Mononuclear cell (primary cell): ENCODE results near the gene ZIC4. TPM values are rescaled to one million over a fixed set of nuclear protein-coding genes. Genes with fewer than 3 reads are reported as not detected.

Experiments used
- H3K27me3 ChIP-seq: 2 replicates; pipeline ENCODE4 v1.6.0; 2011; ENCODE audit warnings: low read length, control low read depth; ENCODE audit not compliant: insufficient read depth
- H3K4me1 ChIP-seq: 2 replicates; pipeline ENCODE4 v1.5.1; 2011; ENCODE audit warnings: mild to moderate bottlenecking, low read length, control low read depth; ENCODE audit not compliant: insufficient read depth
- H3K4me3 ChIP-seq: 2 replicates; pipeline ENCODE4 v1.5.1; 2011; ENCODE audit warnings: mild to moderate bottlenecking, low read length, moderate library complexity
- H3K9me3 ChIP-seq: 2 replicates; pipeline ENCODE4 v1.5.1; 2011; ENCODE audit warnings: low read depth, mild to moderate bottlenecking, control low read depth, low read length
- total RNA-seq: library from RNA; depleted of rRNA; stranded (reverse); fragments of >200 nt; gene quantifications from one replicate; pipeline ENCODE4 v1.2.3, GENCODE V29; 2012

ZIC4 gene
- total RNA-seq, 1 donor: not detected

- H3K9me3 ChIP-seq: no peaks in the 10 kb centered on the region
- peaks cover 26% of the 10 kb centered on the region for H3K27me3 ChIP-seq
- H3K4me1 ChIP-seq: no peaks in the 10 kb centered on the region
- no peak overlapping the region for H3K4me3 ChIP-seq
Measured at GRCh38 chr3:147348976-147349375, 57.4 kb downstream of the ZIC4 start.

- Histone ChIP-seq H3K4me1 (no peaks in the 10 kb centered on the region), H3K9me3 (no peaks in the 10 kb centered on the region), H3K27me3 (no peaks in the 10 kb centered on the region), H3K4me3 (no peak overlapping the region)
Measured at GRCh38 chr3:147343926-147344325, 62.4 kb downstream of the ZIC4 start.

GRCh38 chr3:147341727-147342126 lies 64.6 kb downstream of the ZIC4 start:
- no peaks in the 10 kb centered on the region for H3K27me3 ChIP-seq
- H3K4me3 ChIP-seq: no peak overlapping the region
- no peaks in the 10 kb centered on the region for H3K9me3 ChIP-seq
- H3K4me1 ChIP-seq: no peaks in the 10 kb centered on the region

DNA sequence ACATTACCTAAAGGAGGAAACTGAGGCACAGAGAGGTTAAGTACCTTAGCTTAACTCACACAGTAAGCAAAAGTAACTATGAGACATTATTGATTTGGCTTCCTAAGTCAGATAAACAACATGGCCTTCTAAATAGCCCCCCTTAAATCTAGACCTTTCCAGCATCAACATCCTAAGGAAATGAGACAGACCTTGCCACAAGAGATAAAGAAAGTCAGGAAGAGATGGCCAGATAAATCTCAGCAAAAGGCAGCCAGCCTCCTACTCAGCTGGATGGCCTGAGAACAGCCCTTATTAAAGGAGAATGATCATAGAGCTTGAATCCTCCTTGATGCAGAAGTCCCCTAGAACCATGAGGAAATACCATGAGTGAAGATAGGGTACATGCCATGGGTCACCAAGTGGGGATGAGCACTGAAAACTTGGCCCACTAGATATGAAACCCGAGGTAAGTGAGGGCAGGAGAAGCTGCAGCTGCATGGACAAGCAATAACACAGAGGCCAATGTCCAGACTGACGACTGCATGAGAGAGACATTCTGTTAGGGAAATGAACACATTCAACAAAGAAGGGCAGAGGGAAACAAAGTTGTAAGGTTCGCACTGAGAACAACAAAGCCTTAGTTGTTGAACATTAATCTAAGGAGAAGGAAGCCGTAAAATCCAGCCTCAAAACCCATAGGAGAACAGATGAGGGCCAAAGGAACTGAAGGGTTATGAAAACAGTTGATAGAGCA lies 69.6 kb downstream of the ZIC4 start:
- Histone ChIP-seq H3K4me1 (no peaks in the 10 kb centered on the region), H3K4me3 (no peak overlapping the region), H3K9me3 (no peaks in the 10 kb centered on the region)

More for the DNA sequence above, 69.6 kb downstream of the ZIC4 start:
- no peaks in the 10 kb centered on the region for H3K27me3 ChIP-seq

Other genes with a start within 250 kb of the ZIC4 start
- not detected for gene ZIC1, start 2.8 kb upstream of the ZIC4 start, total RNA-seq